ENCODE results near the gene SIK3.

SIK3 gene

GRCh38 chr11:116901964-116902688, 196.1 kb downstream of the SIK3 start:
- no peak for DNase-seq (ENCODE audit: low read depth)
- H3K4me3 ChIP-seq (ENCODE audit: low read depth, low read length): no peak overlapping the region
- TF ChIP-seq CTCF (IDR thresholded peaks at IDR 0.05; ENCODE audit: low read depth, low read length, missing control alignments): no peak

GRCh38 chr11:116901211-116901610, 197.0 kb downstream of the SIK3 start:
- no peak overlapping the region for H3K4me3 ChIP-seq (ENCODE audit: low read depth, low read length)
- no peak for TF ChIP-seq CTCF (IDR thresholded peaks at IDR 0.05; ENCODE audit: low read depth, low read length, missing control alignments)
- DNase-seq (ENCODE audit: low read depth): no peak

- no peak overlapping the region for H3K4me3 ChIP-seq (ENCODE audit: low read depth, low read length)
- TF ChIP-seq CTCF (IDR thresholded peaks at IDR 0.05; ENCODE audit: low read depth, low read length, missing control alignments): no peak
- no peak for DNase-seq (ENCODE audit: low read depth)
Measured at GRCh38 chr11:116896211-116896610, 202.0 kb downstream of the SIK3 start.

- no peak for DNase-seq (ENCODE audit: low read depth)
- peak; percentile 53 for TF ChIP-seq CTCF (IDR thresholded peaks at IDR 0.05; ENCODE audit: low read depth, low read length, missing control alignments)
- no peak overlapping the region for H3K4me3 ChIP-seq (ENCODE audit: low read depth, low read length)
Measured at GRCh38 chr11:116895048-116895757, 203.0 kb downstream of the SIK3 start.

GRCh38 chr11:116893906-116894305, 204.3 kb downstream of the SIK3 start:
- TF ChIP-seq CTCF (IDR thresholded peaks at IDR 0.05; ENCODE audit: low read depth, low read length, missing control alignments): no peak
- H3K4me3 ChIP-seq (ENCODE audit: low read depth, low read length): no peak overlapping the region
- no peak for DNase-seq (ENCODE audit: low read depth)

- TF ChIP-seq CTCF (IDR thresholded peaks at IDR 0.05; ENCODE audit: low read depth, low read length, missing control alignments): no peak
- DNase-seq (ENCODE audit: low read depth): no peak
- no peak overlapping the region for H3K4me3 ChIP-seq (ENCODE audit: low read depth, low read length)
Measured at GRCh38 chr11:116893437-116893836, 204.8 kb downstream of the SIK3 start.
